Measurements from ENCODE around the gene SOWAHA.

Gene SOWAHA

DNA sequence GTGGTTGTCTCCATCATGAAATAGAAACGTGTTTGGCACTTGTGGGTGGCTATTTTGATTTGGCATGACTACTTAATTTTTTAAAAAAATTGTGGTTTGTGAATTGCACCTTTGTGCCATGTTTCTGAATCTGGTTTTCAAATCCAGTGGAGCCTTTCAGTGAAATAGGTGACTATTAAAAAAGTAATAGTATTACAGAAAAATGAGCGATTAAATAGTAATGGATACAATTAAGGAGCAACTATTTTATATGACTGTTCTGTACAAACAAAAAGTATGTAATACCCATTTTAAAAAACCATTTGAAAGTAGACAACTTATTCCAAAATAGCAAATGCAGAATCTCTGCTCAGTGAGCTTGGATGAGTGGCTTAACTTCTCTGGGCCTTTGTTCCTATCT is 3.0 kb downstream of the SOWAHA start:
- Histone ChIP-seq H3K27me3 (ENCODE audit: insufficient read depth, low read depth) (peaks cover 3% of the 10 kb centered on the region; the same call in 1 of the 2 replicates), H2AFZ (ENCODE audit: low read depth) (no peak overlapping the region), H3K79me2 (ENCODE audit: insufficient read depth, low read depth) (no peaks in the 10 kb centered on the region), H4K20me1 (ENCODE audit: insufficient read depth) (no peaks in the 10 kb centered on the region), H3K9ac (no peak overlapping the region), H3K27ac (no peak overlapping the region), H3K4me1 (ENCODE audit: low read depth, poor library complexity, severe bottlenecking) (peaks cover 13% of the 10 kb centered on the region), H3K4me2 (no peak overlapping the region), H3K4me3 (IDR thresholded peaks at IDR 0.05; ENCODE audit: insufficient read depth, low read depth, low read length) (no peak overlapping the region), H3K36me3 (ENCODE audit: insufficient read depth) (no peaks in the 10 kb centered on the region)
- TF ChIP-seq CTCF (conservative IDR thresholded peaks at IDR 0.05; ENCODE audit: low read depth, low read length): no peak

GRCh38 chr5:132816554-132816953 is 3.5 kb downstream of the SOWAHA start:
- no peak overlapping the region for H2AFZ ChIP-seq (ENCODE audit: low read depth)
- peaks cover 3% of the 10 kb centered on the region; the same call in 1 of the 2 replicates for H3K27me3 ChIP-seq (ENCODE audit: insufficient read depth, low read depth)

GRCh38 chr5:132817011-132817410 is 3.9 kb downstream of the SOWAHA start:
- no peak overlapping the region for H3K4me2 ChIP-seq
- peaks cover 13% of the 10 kb centered on the region for H3K4me1 ChIP-seq (ENCODE audit: low read depth, poor library complexity, severe bottlenecking)
- H3K4me3 ChIP-seq (IDR thresholded peaks at IDR 0.05; ENCODE audit: insufficient read depth, low read depth, low read length): no peak overlapping the region
- no peak overlapping the region for H3K27ac ChIP-seq
- no peaks in the 10 kb centered on the region for H4K20me1 ChIP-seq (ENCODE audit: insufficient read depth)
- no peaks in the 10 kb centered on the region for H3K36me3 ChIP-seq (ENCODE audit: insufficient read depth)
- H2AFZ ChIP-seq (ENCODE audit: low read depth): no peak overlapping the region
- H3K79me2 ChIP-seq (ENCODE audit: insufficient read depth, low read depth): no peaks in the 10 kb centered on the region
- TF ChIP-seq CTCF (conservative IDR thresholded peaks at IDR 0.05; ENCODE audit: low read depth, low read length): no peak
- H3K9ac ChIP-seq: no peak overlapping the region
- H3K27me3 ChIP-seq (ENCODE audit: insufficient read depth, low read depth): peaks cover 3% of the 10 kb centered on the region; the same call in 1 of the 2 replicates

More at GRCh38 chr5:132816554-132816953, 3.5 kb downstream of the SOWAHA start:
- no peaks in the 10 kb centered on the region for H4K20me1 ChIP-seq (ENCODE audit: insufficient read depth)
- H3K79me2 ChIP-seq (ENCODE audit: insufficient read depth, low read depth): no peaks in the 10 kb centered on the region
- H3K4me2 ChIP-seq: no peak overlapping the region
- peaks cover 13% of the 10 kb centered on the region for H3K4me1 ChIP-seq (ENCODE audit: low read depth, poor library complexity, severe bottlenecking)
- no peaks in the 10 kb centered on the region for H3K36me3 ChIP-seq (ENCODE audit: insufficient read depth)
- H3K27ac ChIP-seq: no peak overlapping the region
- H3K4me3 ChIP-seq (IDR thresholded peaks at IDR 0.05; ENCODE audit: insufficient read depth, low read depth, low read length): no peak overlapping the region
- TF ChIP-seq CTCF (conservative IDR thresholded peaks at IDR 0.05; ENCODE audit: low read depth, low read length): no peak
- no peak overlapping the region for H3K9ac ChIP-seq

DNA sequence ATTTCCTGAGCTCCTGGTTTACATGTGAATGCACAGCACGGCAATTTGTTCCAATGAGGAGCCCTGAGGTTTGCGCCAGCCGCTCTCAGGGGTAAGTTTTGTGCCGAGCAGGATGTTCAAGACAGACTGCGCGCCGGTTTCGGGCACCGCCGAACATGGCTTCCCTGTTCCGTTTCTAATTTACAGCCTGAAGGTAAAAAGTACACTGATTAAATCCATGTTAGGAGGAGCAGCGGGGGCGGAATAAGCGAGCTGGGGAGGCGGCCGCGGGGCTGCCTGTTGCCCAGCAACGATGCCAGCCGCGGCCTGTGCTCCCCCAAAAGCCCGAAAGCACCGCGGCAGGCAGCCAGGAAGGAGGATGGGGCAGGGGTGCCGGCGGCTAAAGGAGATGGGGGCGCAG is 6.4 kb downstream of the SOWAHA start:
- no peak overlapping the region for H3K9ac ChIP-seq
- no peaks in the 10 kb centered on the region for H3K36me3 ChIP-seq (ENCODE audit: insufficient read depth)
- no peak overlapping the region for H3K27ac ChIP-seq
- no peaks in the 10 kb centered on the region for H3K79me2 ChIP-seq (ENCODE audit: insufficient read depth, low read depth)
- H4K20me1 ChIP-seq (ENCODE audit: insufficient read depth): no peaks in the 10 kb centered on the region
- H3K4me3 ChIP-seq (IDR thresholded peaks at IDR 0.05; ENCODE audit: insufficient read depth, low read depth, low read length): no peak overlapping the region
- H3K4me2 ChIP-seq: no peak overlapping the region
- H3K27me3 ChIP-seq (ENCODE audit: insufficient read depth, low read depth): no peaks in the 10 kb centered on the region
- H3K4me1 ChIP-seq (ENCODE audit: low read depth, poor library complexity, severe bottlenecking): peaks cover 13% of the 10 kb centered on the region
- TF ChIP-seq CTCF (conservative IDR thresholded peaks at IDR 0.05; ENCODE audit: low read depth, low read length): no peak
- H2AFZ ChIP-seq (ENCODE audit: low read depth): no peak overlapping the region

All from KMS-11 (cell line).